SH-SY5Y (cell line): Measurements from ENCODE around the gene NEURL4.

Source experiments
- GATA2 ChIP-seq: IDR thresholded peaks from 2 replicates; pipeline ENCODE4 v1.6.1; 2011; ENCODE audit warnings: mild to moderate bottlenecking, low read depth, low read length
- GATA3 ChIP-seq: IDR thresholded peaks from 2 replicates; pipeline ENCODE4 v1.6.1; 2011; ENCODE audit warnings: low read depth, mild to moderate bottlenecking, low read length, moderate library complexity

DNA sequence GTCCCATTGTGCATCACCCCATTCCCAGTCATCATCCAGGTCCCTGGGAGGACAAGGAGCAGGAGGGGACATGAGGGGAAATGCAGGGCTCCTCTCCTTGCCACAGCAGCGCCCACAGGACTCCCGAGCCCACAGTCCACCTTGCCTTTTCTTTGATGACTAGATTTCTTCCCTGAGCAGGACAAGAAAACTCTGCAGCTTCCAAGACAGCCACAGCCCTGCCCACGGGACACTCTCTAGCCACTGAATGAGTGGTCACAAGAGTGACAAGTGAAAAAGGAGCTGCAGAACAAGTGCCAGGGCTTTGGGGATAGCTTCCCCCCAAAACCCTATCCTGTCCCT is 4.7 kb downstream of the NEURL4 start:
- TF ChIP-seq GATA2: no peak
- no peak for TF ChIP-seq GATA3
